NCI-H524 treated with DMSO at 0.1 percent for 48 hours (cell line): ENCODE data around the gene RARB.
A peak's percentile ranks its signal among the peaks of the same experiment; 100 is the strongest.

ENCODE experiments used
- DNase-seq: peaks from one replicate; lab custom pipeline; 2025; lab: John Stamatoyannopoulos, UW

The RARB gene

DNA sequence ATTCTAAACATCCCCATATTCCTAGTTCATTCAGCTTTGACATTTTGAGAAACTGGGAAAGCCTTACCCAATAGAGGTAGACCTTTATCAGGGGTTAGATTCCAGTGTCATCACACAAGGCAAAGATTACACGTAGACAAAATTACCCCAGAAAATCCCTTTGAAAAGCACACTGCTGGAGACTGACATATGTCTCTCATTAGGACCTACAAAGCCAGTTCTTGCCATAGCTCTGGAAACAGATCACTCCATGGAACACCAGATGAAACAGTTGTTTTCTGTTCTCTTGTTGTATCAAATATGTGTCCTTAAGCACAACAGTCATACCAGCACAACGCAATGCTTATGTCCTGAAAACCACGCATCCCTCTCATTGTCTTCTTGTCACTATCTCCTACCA lies 44.7 kb downstream of the RARB start:
- DNase-seq, result no peak

DNA sequence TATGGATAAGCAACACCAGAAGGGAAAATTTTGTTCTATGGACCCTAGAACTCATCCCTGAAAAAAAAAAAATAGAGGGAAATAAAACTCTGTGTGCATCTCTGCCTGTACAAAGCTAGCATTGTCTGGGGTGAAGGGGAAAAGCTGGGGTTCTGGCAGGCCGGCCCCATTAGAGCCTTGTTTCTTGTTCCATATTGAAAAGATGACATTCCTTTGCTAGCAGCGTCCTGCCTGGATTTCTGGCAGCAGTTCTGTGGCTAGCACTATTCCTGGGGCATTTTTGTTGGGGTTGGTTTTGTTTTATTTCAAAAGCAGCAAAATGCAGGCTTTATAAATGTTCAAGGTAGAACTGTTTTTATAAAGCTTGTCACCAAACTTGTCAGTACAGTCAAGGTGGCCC lies 45.2 kb downstream of the RARB start:
- DNase-seq, result no peak

DNA sequence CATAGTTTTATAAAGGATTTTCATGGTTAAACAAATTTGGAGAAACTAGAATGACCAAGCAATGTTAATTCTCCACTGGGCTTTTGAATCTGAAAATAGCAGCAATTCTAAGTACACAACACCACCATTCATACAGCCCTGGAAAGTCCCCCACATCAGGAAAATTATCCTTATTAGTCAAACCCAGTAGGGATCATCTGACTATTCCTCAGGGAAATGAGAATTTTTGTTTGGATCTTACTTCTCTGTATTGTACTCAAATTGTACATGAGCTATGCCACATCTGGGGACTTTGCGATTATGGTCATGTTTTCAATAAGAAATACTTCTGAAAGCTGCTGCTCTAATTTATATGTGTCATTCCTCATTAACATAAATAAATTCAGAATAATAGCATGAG lies 46.0 kb downstream of the RARB start:
- no peak for DNase-seq

DNA sequence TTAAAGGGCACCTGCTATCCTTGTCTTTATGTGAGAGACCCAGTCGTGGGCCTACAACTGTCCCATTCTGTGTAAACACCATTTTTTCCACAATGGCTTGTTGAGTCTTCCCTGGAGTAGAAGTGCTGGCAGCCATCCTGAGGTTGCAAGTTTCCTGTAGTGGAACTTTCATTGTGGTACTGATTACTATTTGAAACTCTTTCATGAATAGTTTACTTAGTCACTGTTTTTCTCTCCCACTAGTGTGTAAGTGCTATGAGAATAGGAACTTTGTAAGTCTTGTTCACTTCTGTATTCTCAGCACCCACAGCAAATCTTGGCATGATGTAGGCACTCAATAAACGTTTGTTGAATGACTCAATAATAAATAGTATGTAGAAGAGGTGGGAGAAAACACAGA lies 48.6 kb downstream of the RARB start:
- no peak for DNase-seq

DNA sequence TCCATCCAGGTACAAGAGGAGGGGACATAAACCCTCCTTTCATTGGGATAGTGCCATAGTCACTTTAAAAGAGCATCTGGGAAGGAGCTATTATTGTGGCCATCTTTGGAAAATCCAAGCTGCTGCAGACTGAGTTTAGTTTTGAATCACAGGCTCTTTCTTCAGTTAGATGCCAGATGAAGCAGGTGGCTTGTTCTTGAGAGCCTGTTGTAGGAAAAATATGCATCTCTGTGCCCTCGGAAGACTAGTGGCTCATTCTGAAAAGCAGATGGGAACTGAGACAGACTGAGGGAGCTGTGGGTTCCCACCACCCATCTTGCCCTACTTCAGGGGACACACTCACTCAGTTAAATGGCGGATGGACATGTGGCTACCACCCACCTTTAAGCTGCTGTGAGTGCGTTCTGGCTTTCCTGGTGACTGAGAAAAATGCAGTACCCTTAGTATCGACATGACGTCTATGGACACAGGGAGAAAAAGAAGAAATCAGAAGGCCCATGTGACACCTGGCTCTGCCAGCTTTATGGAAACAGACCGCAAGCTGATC lies 50.2 kb downstream of the RARB start:
- peak; percentile 94 for DNase-seq

DNA sequence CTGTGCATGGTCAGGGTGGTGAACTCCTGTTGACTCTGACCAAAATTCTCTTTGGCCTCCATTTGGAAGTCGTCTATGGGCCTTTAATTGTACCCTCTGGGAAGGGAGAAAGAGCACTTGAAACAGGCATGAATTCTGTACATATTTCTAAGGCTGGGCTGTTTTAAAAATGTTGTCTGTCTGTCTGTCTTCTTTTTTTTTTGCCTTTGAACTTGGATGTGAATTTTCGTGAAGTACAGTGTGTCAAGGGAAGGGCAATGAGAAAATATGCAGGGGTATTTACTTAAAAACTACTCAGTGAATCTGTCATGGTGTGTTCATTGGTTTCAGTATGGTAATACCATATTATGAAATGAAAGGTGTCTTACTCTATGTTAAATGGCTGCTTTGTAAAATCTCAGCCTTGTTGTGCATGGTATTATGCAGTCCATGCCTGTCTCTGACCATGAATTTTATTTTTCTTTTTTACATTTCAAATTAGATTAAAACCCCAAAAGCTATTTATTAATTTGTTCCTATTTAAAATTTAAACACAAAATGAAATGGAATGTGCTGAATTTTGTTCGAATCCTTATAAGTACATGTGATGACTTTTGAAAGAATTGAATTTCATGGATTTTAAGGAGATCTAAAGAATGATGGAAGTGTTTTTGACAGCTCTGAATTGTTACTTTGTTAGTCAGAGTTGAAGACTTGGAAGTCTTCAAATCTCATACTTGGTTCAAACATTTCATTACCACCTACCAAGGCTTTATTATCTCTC lies 51.1 kb downstream of the RARB start:
- no peak for DNase-seq

DNA sequence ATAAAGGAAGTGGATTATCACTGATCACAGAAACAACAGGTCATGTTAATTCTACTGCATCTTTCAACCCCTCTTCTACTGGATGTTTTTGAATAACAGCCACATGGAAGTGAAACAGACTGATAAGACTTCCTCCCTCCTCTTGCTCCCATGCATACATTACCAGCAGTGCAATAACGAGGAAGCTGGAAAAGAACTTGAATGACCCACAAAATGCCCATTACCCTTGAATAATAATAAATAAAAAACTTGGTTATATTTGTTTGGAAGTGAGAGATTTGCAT lies 51.6 kb downstream of the RARB start:
- no peak for DNase-seq

DNA sequence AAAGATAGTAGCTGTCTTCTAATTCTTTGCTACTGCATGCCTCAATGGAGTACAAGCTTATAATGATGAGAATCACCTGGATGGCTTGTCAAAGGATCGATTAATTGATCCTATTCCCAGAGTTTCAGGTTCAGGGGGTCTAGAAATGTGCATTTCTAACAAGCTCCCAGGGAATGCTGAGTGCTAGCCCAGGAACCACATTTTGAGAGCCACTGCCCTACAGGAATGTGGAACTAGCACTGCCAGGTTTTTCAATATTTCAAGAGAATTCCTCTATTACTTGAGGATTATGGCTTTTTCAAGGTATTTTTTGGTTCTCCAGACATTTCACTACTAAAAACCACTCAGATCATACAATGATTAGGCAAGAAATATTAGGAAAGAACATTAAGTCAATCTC lies 52.7 kb downstream of the RARB start:
- no peak for DNase-seq

DNA sequence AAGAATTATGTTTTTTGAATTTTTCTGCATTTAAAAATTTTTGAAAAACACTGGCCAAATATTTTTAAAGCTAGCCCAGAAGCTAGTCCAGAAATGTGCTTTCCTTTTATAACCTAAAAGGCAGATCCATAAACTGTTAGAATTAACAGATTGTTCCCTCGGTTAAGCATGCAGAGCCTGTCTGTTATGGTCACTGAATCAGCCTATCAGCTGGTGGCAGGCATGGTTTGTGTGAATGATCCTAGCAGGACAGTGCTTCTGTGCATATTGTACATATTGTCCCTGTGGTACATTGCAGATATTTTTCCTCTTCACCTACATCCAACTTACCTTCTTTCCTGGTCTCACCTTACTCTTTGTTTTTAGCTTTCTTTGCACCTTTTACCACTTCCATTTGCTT lies 53.3 kb downstream of the RARB start:
- no peak for DNase-seq

DNA sequence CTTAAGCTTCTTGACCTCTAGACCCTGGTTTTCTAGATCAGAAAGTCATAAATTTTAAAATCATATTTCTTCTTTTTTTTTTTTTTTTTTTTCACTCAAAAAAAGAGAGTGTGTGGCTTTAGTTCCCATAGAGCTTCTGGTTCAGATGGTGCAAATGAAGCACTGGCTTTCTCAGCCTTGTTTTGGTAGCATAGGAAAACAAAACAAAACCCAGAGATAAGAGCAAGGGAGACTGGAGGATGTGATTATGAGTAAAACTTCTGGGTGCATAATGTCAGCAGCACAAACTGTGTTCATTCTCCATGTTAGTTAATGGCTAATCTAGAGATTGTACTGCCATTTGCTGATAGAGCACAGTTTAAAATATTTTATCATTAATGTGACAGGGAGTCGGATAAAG lies 55.4 kb downstream of the RARB start:
- no peak for DNase-seq

DNA sequence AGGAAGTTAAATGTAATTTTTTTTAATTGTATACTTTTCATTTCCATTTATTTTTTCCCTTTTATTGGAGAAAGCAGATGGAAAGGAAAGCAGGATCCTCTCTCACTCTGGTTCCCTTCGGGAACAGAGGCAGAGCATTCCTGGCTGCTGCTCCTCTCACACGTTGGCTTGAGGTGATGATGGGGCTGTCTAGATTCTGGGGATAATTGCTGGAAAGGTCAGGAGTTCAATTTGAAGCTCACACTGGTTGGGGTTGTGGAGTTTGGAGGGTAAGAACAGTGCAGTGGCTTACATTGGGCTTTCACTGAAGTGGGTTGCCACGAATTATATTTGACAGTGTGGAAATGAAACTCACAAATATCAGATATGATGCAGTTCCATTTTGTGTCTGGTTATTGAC lies 57.6 kb downstream of the RARB start:
- no peak for DNase-seq

DNA sequence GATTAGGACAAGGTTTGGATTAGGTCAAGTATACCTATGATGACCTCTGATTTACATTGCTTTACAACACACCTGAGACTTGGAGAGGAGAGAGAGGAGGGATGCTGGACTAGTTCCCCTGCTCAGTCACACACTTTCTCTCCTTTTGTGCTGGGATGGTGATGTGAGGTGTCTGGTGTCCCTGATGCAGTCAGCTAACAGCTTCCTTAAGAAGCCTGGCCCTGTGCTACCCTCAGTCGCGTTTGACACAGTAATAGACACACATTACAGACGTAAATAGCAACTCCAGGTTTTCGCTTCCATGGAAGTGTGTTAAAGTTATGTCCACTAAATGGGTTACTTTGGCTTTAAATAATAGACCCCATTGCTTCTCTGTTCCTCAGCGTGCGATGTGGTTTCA lies 58.9 kb downstream of the RARB start:
- no peak for DNase-seq

DNA sequence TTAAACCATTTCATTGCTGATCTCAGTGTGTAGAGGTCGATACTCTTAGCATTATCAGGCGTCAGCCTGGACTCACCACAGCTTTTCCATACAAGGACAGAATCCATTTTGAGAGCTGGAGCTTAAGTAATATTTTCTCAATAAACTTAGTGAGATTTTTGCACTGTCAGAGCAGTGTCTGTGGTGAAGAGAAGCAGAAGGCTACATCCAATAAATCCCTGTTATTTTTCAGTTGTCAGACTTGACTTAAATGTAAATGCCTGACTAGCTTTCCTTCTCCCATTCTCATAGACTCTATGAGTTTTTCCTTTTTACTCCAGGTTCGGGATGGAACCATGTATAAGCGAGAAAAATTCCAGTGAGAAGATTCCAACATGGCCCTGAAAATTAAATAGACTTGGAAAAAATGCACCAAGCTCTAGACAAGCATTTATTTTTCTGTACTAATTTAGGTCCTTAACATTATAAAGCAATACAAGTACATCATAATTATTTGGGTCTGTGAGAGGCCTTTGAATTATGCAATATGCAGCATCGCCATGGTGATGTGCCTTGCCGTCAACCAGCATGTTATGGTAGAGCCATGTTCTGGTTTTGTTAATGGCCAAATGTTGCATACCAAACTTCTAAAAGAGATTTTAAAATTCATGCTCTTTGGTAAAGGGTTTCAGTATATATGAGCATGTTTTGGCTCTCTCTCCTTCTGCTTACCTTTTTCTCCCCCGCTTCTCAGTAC lies 62.0 kb downstream of the RARB start:
- no peak for DNase-seq

DNA sequence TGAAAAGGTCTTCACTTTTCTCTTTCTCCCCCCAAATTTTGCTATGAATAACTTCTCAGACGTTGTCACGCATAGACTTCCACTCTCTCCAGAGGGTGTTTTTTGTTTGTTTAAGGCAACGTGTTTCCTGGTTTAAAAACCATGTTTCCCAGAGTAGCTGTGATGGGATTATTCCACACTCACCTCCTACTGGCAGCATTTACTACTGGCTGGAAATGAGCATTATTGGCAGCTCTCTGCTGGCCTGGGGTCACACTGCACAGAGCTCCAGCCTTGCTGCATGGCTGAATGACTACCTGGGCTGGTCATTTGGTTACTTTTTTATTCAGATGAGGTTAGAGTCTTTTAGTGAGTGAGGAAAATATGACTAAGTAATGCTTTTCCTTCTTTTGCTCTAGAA lies 65.2 kb downstream of the RARB start:
- no peak for DNase-seq

DNA sequence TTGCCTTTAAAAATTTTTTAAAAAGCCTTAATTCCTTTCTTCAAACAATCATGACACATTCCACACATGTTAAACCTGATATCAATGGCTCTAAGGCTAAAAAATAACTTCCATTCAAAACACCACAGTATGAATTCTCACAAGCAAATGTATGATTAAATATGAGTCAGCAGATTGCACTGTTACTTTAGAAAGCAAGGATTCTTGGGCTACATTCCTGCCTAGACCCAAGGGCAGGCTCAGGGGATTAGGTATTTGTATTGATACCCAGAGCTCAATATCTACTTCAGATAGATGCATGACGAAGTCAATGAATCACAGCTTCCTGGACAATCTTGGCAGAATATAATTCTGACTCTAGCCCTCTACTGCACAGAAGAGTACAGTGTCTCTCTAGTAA lies 65.7 kb downstream of the RARB start:
- no peak for DNase-seq

DNA sequence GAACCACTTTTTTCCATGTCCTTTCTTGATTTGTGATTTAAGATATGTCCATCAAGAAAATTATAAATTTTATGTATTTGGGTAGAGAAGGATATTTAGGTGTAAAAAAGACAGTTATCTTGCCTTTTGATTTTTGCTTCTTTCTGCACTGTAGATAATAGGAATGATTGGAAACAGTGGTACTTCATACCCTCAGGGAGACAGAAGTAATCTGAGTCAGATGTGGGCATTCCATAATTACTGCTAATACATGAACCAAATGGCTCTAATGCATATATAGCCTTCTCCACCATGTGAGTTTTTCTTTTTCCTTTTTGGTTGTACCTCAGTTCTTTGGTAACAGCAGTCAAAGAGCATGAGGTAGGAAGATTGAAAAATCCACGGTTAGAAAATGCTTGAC lies 67.2 kb downstream of the RARB start:
- no peak for DNase-seq

DNA sequence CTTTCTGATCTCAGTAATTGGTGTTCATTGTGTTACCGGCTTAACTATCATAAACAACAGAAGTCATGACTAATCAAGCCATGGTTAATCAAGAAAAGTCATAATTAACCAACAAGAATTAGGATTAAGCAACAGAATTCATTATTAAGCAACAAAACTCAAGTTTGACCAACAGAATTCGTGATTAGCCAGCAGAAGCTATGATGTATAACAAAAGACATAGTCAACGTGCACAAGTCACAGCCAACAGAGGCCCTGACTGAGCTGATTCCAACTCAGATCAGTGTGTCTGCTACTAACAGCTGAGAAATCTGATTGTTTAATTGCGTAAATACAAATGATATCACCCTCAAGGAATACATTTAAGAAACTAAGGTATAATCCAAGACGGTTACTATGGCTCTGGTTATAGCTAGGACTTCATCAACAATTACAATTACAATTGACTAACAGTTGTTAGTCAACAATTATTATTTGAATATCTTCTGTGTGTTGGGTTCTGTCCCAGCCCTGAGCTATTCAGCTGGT lies 67.7 kb downstream of the RARB start:
- DNase-seq, result no peak

DNA sequence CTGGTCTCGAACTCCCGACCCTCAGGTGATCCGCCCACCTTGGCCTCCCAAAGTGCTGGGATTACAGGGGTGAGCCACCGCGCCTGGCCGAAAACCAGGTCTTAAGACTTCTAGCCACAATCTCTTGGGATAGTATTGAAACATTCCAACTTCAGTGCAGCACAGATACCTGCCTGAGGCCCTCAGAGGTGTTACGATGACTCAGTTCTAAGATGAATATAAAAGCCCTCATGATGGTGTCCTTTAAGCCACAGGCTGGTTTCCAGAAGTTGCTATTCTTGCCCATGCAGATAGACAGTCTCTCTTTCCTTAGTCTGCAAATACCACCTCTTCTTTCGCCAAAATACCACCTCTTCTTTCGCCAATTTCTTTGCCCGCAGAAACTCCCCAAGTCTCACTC lies 69.0 kb downstream of the RARB start:
- no peak for DNase-seq

DNA sequence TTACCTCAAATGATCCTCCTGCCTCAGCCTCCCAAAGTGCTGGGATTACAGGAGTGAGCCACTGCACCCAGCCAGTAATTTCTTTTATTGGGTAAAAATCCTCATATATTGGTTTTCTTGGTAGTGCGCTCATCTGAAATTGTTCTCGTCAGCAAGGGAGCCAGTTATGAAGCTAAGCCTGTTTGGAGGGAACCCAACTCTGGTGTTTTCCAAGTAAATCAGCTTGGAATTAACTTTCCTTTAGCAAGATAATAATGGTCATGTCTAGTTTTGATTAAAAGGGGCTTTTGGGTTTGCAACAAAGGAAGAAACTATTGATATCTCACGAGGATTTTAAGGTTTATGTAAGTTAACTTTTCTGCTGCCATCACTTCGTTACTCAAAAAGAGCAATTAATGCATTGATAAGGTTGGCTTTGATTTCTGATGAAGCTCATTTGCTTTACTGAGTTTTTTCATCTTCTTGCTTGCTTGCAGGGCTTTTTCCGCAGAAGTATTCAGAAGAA lies 72.7 kb downstream of the RARB start:
- no peak for DNase-seq

DNA sequence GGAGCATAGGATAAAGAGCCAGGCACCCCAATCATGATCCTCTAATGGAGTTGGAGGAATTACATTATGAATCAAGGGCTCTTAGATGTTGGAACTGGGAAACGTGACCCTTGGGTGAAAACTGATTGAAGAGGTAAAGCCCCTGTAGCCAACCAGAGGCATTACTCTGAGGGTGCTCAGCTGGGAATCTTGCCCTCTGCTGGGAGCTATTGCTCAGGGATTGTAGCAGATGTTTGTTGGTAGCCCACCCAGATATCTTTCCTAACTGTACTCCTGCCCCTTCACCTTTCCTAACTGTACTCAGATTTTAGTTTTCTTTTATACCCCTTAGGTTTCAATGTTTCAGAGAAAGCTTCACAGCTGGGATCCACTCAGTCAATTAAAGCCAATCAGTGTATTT lies 74.2 kb downstream of the RARB start:
- DNase-seq, result no peak

DNA sequence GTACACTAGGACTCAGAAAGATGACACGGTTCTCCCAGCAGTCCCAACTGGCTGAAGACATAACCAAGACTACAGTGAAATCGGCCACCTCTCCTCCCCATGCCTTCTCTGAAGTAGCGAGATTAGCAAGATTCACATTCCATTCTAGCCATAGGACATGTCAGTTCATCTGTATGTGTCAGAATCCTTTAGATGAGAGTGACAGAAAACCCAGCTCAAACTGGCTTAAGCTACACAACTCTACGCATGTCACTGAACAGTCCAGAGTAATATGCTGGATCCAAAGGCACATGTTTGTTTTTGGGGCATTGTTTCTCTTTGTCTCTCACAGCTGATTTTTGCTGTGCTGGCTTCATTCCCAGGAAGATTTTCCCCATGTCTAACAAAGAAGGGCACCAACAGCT lies 75.8 kb downstream of the RARB start:
- no peak for DNase-seq

DNA sequence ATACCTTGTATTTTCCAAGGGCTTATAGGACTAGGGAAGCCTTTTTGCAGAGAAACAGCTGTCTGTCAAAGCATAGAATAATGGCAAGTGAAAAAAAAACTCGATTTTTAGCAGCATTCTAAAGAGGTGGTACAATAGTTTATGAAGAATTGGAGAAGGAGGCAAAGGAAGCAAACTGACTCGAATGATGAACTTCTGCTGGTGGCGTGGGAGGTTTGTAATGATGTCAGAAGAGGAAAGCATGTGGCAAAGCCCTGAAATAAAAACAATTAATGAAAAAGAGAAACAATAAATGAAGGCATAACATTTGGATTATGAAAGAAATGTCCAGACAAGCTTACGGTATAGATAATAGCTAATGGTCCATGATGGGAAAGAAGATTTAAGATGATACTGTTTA lies 77.5 kb downstream of the RARB start:
- DNase-seq, result no peak

DNA sequence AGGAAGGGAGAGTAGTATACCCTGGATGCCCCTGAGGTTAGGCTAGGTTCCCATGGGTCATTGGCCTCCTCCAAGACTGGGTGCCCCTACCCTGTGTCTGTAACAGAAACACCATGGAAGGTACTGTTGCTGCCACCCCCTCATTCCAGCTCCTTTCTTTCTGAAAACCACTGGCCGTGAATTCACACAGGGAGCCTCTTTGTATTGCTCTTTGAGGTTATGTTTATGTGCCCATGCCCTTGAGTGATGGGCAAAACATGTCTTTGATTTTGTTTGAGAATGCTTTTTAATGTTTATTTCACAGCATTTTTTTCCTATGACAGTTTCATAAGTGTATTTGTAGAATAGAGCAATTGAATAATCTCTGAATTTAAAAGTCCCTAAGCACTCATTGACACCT lies 79.7 kb downstream of the RARB start:
- DNase-seq, result no peak
